HepG2 (cell line): Measurements from ENCODE around the gene STBD1. TPM values are rescaled to one million over a fixed set of nuclear protein-coding genes. Genes with fewer than 3 reads are reported as not detected.

ENCODE experiments used
- ATAC-seq: fragments of 200-7000 bp; cut with Tn5 transposase; 3 replicates; pipeline ENCODE4 v1.9.1; 2020; ENCODE audit warnings: mild to moderate bottlenecking, moderate library complexity
- BruUV-seq: library from RNA; stranded (reverse); fragments of 400-500 nt; replicated peaks from 2 replicates; lab custom pipeline; 2021; lab: Mats Ljungman, UMichigan
- CTCF ChIA-PET: fragments of 300-600 bp; formaldehyde crosslinking; extraction: SDS; loops from one replicate; lab custom pipeline; 2021; ENCODE audit warnings: low total read pairs, inconsistent platforms, low intra/inter-chr PET ratio; lab: Yijun Ruan, JAX
- POLR2A ChIA-PET: fragments of 350-600 bp; sonication (Branson Sonifier 250); formaldehyde crosslinking; loops from one replicate; lab custom pipeline; 2020; ENCODE audit warnings: antibody characterized with exemption, inconsistent platforms; lab: Yijun Ruan, JAX
- DNase-seq: peaks from one replicate; pipeline ENCODE4 v3.0.0-alpha.2; 2015; ENCODE audit warnings: low spot score
- FAIRE-seq: peaks from 3 replicates; lab custom pipeline; 2011; peaks lifted over from hg19 to GRCh38; lab: Jason Lieb, UNC
- H2AFZ ChIP-seq: one replicate; pipeline ENCODE4 v1.6.1; 2011; ENCODE audit warnings: low read length, inconsistent platforms
- H3K27ac ChIP-seq: fragments of 300-600 bp; 3 replicates; pipeline ENCODE4 v1.8.0; 2011; ENCODE audit warnings: mixed run types, mild to moderate bottlenecking, mixed read lengths, low read length, inconsistent platforms; ENCODE audit not compliant: insufficient read depth; ENCODE audit errors: extremely low read length
- H3K27me3 ChIP-seq, 2 experiments: fragments of 200-600 bp in 1 of 2; 2 replicates in 1 of 2; 3 replicates in 1 of 2; pipeline versions ENCODE4 v1.6.0 to v1.8.0; 2011; ENCODE audit warnings: low read length in 2 of 2, mild to moderate bottlenecking in 2 of 2, moderate library complexity in 2 of 2, inconsistent platforms in 1 of 2; ENCODE audit not compliant: insufficient read depth in 2 of 2, control insufficient read depth in 1 of 2
- H3K36me3 ChIP-seq, 2 experiments: fragments of 200-600 bp in 1 of 2; replicated peaks in 1 of 2; 2 replicates in 1 of 2; 3 replicates in 1 of 2; pipeline versions ENCODE4 v1.5.1 to v1.8.0; 2011; ENCODE audit warnings: low read length in 2 of 2, inconsistent platforms in 1 of 2; ENCODE audit not compliant: insufficient read depth in 2 of 2, control insufficient read depth in 1 of 2
- H3K4me1 ChIP-seq: 2 replicates; pipeline ENCODE4 v1.5.1; 2012; ENCODE audit warnings: low read length, inconsistent platforms; ENCODE audit not compliant: insufficient read depth
- H3K4me2 ChIP-seq: 2 replicates; pipeline ENCODE4 v1.6.0; 2011; ENCODE audit warnings: low read depth, low read length, inconsistent platforms
- H3K4me3 ChIP-seq, 3 experiments: fragments of 200-600 bp in 1 of 3; sonication (generic), shearing (Covaris generic) in 1 of 3; replicated peaks in 1 of 3; 2 replicates each; pipeline ENCODE4 v1.5.1; 2011 to 2016; ENCODE audit warnings: low read length in 3 of 3, inconsistent platforms in 2 of 3, low read depth in 2 of 3, mild to moderate bottlenecking in 2 of 3, control low read depth in 1 of 3, mixed read lengths in 1 of 3; ENCODE audit not compliant: insufficient read depth in 1 of 3
- H3K79me2 ChIP-seq: one replicate; pipeline ENCODE4 v1.6.1; 2011; ENCODE audit warnings: low read length, inconsistent platforms; ENCODE audit not compliant: insufficient read depth
- H3K9ac ChIP-seq: 2 replicates; pipeline ENCODE4 v1.6.0; 2011; ENCODE audit warnings: mild to moderate bottlenecking, low read depth, low read length, inconsistent platforms; ENCODE audit not compliant: insufficient read depth
- H3K9me3 ChIP-seq: 2 replicates; pipeline ENCODE4 v1.5.1; 2012; ENCODE audit warnings: mild to moderate bottlenecking, low read length
- H4K20me1 ChIP-seq: 2 replicates; pipeline ENCODE4 v1.6.0; 2011; ENCODE audit warnings: inconsistent platforms, mild to moderate bottlenecking, low read length, moderate library complexity; ENCODE audit not compliant: insufficient read depth
- DNMT1 ChIP-seq: sonication (generic); formaldehyde crosslinking; IDR thresholded peaks from 2 replicates; pipeline ENCODE4 v1.5.1; 2020; ENCODE audit warnings: mild to moderate bottlenecking, missing genetic modification reagents
- FOXA3 ChIP-seq: IDR thresholded peaks from 2 replicates; pipeline ENCODE4 v1.6.1; 2016; ENCODE audit warnings: missing genetic modification reagents, missing compliant biosample characterization
- FOXP1 ChIP-seq, 2 experiments: fragments of 450-650 bp in 1 of 2; IDR thresholded peaks; 2 replicates each; pipeline ENCODE4 v1.6.1; 2017 to 2018; ENCODE audit warnings: antibody characterized with exemption in 1 of 2
- FUBP1 ChIP-seq: sonication (generic); formaldehyde crosslinking; IDR thresholded peaks from 2 replicates; pipeline ENCODE4 v1.5.1; 2020; ENCODE audit warnings: missing genetic modification reagents, mild to moderate bottlenecking, borderline replicate concordance
- HNRNPH1 ChIP-seq: fragments of 200-400 bp; formaldehyde crosslinking; optimal IDR thresholded peaks from 2 replicates; pipeline ENCODE3; 2017; ENCODE audit warnings: mild to moderate bottlenecking, low read depth, low read length
- JUN ChIP-seq: sonication (generic); formaldehyde crosslinking; IDR thresholded peaks from 2 replicates; pipeline ENCODE4 v1.4.0; 2020; ENCODE audit warnings: mild to moderate bottlenecking, missing genetic modification reagents
- KDM5B ChIP-seq: sonication (generic); formaldehyde crosslinking; IDR thresholded peaks from 2 replicates; pipeline ENCODE4 v1.4.0; 2020; ENCODE audit warnings: missing genetic modification reagents, mild to moderate bottlenecking, borderline replicate concordance
- PITX1 ChIP-seq: sonication (generic); formaldehyde crosslinking; IDR thresholded peaks from 2 replicates; pipeline ENCODE4 v1.5.1; 2020; ENCODE audit warnings: mild to moderate bottlenecking, missing genetic modification reagents
- RARG ChIP-seq: sonication (generic); formaldehyde crosslinking; IDR thresholded peaks from 2 replicates; pipeline ENCODE4 v1.4.0; 2020; ENCODE audit warnings: low read depth, mild to moderate bottlenecking, missing genetic modification reagents
- SOX13 ChIP-seq, 3 experiments: fragments of 450-650 bp in 1 of 3; sonication (generic) in 1 of 3; formaldehyde crosslinking in 1 of 3; IDR thresholded peaks in 2 of 3; conservative IDR thresholded peaks in 1 of 3; 2 replicates each; pipeline versions ENCODE4 v1.5.0 to v1.6.1; 2016 to 2020; ENCODE audit warnings: antibody characterized with exemption in 1 of 3, mild to moderate bottlenecking in 1 of 3, missing compliant biosample characterization in 1 of 3, missing genetic modification reagents in 1 of 3, moderate library complexity in 1 of 3
- SOX6 ChIP-seq, 2 experiments: fragments of 450-650 bp in 1 of 2; sonication (generic) in 1 of 2; formaldehyde crosslinking in 1 of 2; IDR thresholded peaks; 2 replicates each; pipeline versions ENCODE4 v1.4.0 to v1.6.1; 2017 to 2020; ENCODE audit warnings: antibody characterized with exemption in 1 of 2, mild to moderate bottlenecking in 1 of 2, missing genetic modification reagents in 1 of 2
- SRSF9 ChIP-seq: fragments of 200-400 bp; formaldehyde crosslinking; IDR thresholded peaks from 2 replicates; pipeline ENCODE4 v1.6.1; 2018; ENCODE audit warnings: borderline replicate concordance, mild to moderate bottlenecking, low read depth, low read length; ENCODE audit not compliant: insufficient read depth, poor library complexity, severe bottlenecking
- ZNF317 ChIP-seq: sonication (generic); formaldehyde crosslinking; IDR thresholded peaks from 2 replicates; pipeline ENCODE4 v1.5.0; 2020; ENCODE audit warnings: mild to moderate bottlenecking, missing genetic modification reagents
- ZNF326 ChIP-seq: sonication (generic); formaldehyde crosslinking; IDR thresholded peaks from 2 replicates; pipeline ENCODE4 v1.4.0; 2020; ENCODE audit warnings: missing genetic modification reagents, borderline replicate concordance
- ZNF746 ChIP-seq: sonication (generic); formaldehyde crosslinking; IDR thresholded peaks from 2 replicates; pipeline ENCODE4 v1.8.0; 2022; ENCODE audit warnings: mild to moderate bottlenecking, missing genetic modification reagents
- ZNF775 ChIP-seq: sonication (generic); formaldehyde crosslinking; IDR thresholded peaks from 2 replicates; pipeline ENCODE4 v1.4.0; 2020; ENCODE audit warnings: missing genetic modification reagents, mild to moderate bottlenecking, moderate library complexity, borderline replicate concordance
- WGBS: methylation state at CpG from one replicate; pipeline ENCODE4 v1.1.6; 2017; ENCODE audit warnings: low lambda C conversion rate; 5-methylcytosine and 5-hydroxymethylcytosine counted together
- in situ Hi-C: cut with HindIII; loops from 2 replicates; pipeline ENCODE4 v1.10.0; 2017; ENCODE audit warnings: low pct_unique_long_range_greater_than_20kb; ENCODE audit not compliant: extremely low pct_ligation_motif_present
- intact Hi-C: fragments of 100-400 bp; cut with micrococcal nuclease; formaldehyde crosslinking; loops from one replicate; pipeline ENCODE4 v1.10.0; 2022; ENCODE audit not compliant: unreplicated experiment
- polyA plus RNA-seq, 8 experiments: library from polyadenylated mRNA; depleted of rRNA in 3 of 8; stranded (reverse) in 7 of 8; unstranded in 1 of 8; fragments of >200 nt; fragmentation: Illumina TruSeq in 4 of 8; extraction: Trizol in 4 of 8; gene quantifications; 2 replicates each; pipeline versions ENCODE4 v1.2.1 to v1.2.3, GENCODE V29; 2011 to 2016; ENCODE audit warnings: low read depth in 4 of 8, missing spikeins in 1 of 8, mixed read lengths in 1 of 8; ENCODE audit not compliant: insufficient read depth in 1 of 8
- total RNA-seq, 5 experiments: library from RNA; depleted of rRNA; stranded (reverse); fragments of >200 nt; fragmentation: Illumina TruSeq; extraction: Trizol; gene quantifications; 2 replicates each; pipeline ENCODE4 v1.2.3, GENCODE V29; 2016; ENCODE audit warnings: low read depth in 1 of 5

The STBD1 gene
- total and polyA plus RNA-seq, 2 of the 13 experiments (the other 11 are each of a cell fraction or from before 2014, with no cell fraction given): 2.8 to 4.3 TPM

GRCh38 chr4:76334885-76335284, 28.4 kb downstream of the STBD1 start:
- no peak for FAIRE-seq
- POLR2A ChIA-PET: no interaction called here

GRCh38 chr4:76339364-76339763, 32.8 kb downstream of the STBD1 start:
- BruUV-seq: no TSS peak
- Histone ChIP-seq H3K9ac (no peak overlapping the region), H3K4me1 (peaks cover 14% of the 10 kb centered on the region; the same call in 1 of the 2 replicates), H4K20me1 (no peaks in the 10 kb centered on the region), H3K36me3 (no peaks in the 10 kb centered on the region), H3K79me2 (no peaks in the 10 kb centered on the region), H2AFZ (no peak overlapping the region), H3K27me3 (no peaks in the 10 kb centered on the region), H3K4me2 (no peak overlapping the region), H3K9me3 (no peaks in the 10 kb centered on the region), H3K4me3 (no peak overlapping the region), H3K27ac (no peak overlapping the region)
- ChIA-PET POLR2A (no interaction called here), CTCF (no interaction called here)
- ATAC-seq: peak; percentile 71
- in situ Hi-C loops: no loop called here
- peak; percentile 3 for DNase-seq
- FAIRE-seq: no peak
- 9% methylated on average over 2 of the region's 2 CpGs for WGBS
- intact Hi-C loops: no loop called here
- TF ChIP-seq ZNF746 (CRISPR knock-in tag): no peak
- TF ChIP-seq SRSF9: no peak
- peak; percentile 52; the same call in 1 of the 2 replicates for TF ChIP-seq FOXP1 (IDR thresholded peaks at IDR 0.05)
- TF ChIP-seq FOXP1 (CRISPR knock-in tag; IDR thresholded peaks at IDR 0.05): peak; percentile 61; the same call in 1 of the 2 replicates
- TF ChIP-seq FOXA3: peak; percentile 38; the same call in 1 of the 2 replicates
- no peak for TF ChIP-seq SOX6 (IDR thresholded peaks at IDR 0.05)
- peak; percentile 66; the same call in 1 of the 2 replicates for TF ChIP-seq SOX6 (CRISPR knock-in tag; IDR thresholded peaks at IDR 0.05)
- TF ChIP-seq RARG (CRISPR knock-in tag): no peak
- TF ChIP-seq ZNF326 (CRISPR knock-in tag): no peak
- no peak for TF ChIP-seq ZNF775
- TF ChIP-seq DNMT1: no peak
- TF ChIP-seq FUBP1: no peak
- TF ChIP-seq PITX1 (CRISPR knock-in tag): no peak
- no peak for TF ChIP-seq HNRNPH1
- TF ChIP-seq SOX13 (IDR thresholded peaks at IDR 0.05): no peak
- TF ChIP-seq SOX13 (CRISPR knock-in tag; conservative IDR thresholded peaks at IDR 0.05 in 1 of 2, IDR thresholded peaks at IDR 0.05 in 1 of 2): peak in 1 of 2 experiments; percentile 71; a peak in 2 of 4 replicates
- no peak for TF ChIP-seq ZNF317 (CRISPR knock-in tag)
- TF ChIP-seq JUN (CRISPR knock-in tag): no peak
- no peak for TF ChIP-seq KDM5B (CRISPR knock-in tag)

More at GRCh38 chr4:76334885-76335284, 28.4 kb downstream of the STBD1 start:
- Histone ChIP-seq H3K36me3 (no peaks in the 10 kb centered on the region), H3K9me3 (no peaks in the 10 kb centered on the region), H3K79me2 (no peaks in the 10 kb centered on the region), H3K9ac (no peak overlapping the region), H3K27me3 (no peaks in the 10 kb centered on the region), H3K27ac (no peak overlapping the region), H3K4me2 (no peak overlapping the region), H4K20me1 (no peaks in the 10 kb centered on the region), H3K4me1 (peaks cover 13% of the 10 kb centered on the region; the same call in 1 of the 2 replicates), H3K4me3 (no peak overlapping the region), H2AFZ (no peak overlapping the region)
- DNase-seq: no peak
- TF ChIP-seq ZNF775: no peak
- no peak for ATAC-seq
- WGBS: 63% methylated on average over 3 of the region's 3 CpGs
- intact Hi-C loops: no loop called here
- in situ Hi-C loops: no loop called here
- BruUV-seq: no TSS peak
- CTCF ChIA-PET: no interaction called here
